GM03348 (cell line): Measurements from ENCODE around the gene IQSEC3.
"Not testable (repeated sequence)": the region's sequence is repeated elsewhere in the genome, so short reads cannot be mapped to it uniquely, and the experiment has no call there.

Source experiments
- DNase-seq: peaks from one replicate; pipeline ENCODE4 v3.0.0; 2012; ENCODE audit warnings: low spot score

The IQSEC3 gene

DNA sequence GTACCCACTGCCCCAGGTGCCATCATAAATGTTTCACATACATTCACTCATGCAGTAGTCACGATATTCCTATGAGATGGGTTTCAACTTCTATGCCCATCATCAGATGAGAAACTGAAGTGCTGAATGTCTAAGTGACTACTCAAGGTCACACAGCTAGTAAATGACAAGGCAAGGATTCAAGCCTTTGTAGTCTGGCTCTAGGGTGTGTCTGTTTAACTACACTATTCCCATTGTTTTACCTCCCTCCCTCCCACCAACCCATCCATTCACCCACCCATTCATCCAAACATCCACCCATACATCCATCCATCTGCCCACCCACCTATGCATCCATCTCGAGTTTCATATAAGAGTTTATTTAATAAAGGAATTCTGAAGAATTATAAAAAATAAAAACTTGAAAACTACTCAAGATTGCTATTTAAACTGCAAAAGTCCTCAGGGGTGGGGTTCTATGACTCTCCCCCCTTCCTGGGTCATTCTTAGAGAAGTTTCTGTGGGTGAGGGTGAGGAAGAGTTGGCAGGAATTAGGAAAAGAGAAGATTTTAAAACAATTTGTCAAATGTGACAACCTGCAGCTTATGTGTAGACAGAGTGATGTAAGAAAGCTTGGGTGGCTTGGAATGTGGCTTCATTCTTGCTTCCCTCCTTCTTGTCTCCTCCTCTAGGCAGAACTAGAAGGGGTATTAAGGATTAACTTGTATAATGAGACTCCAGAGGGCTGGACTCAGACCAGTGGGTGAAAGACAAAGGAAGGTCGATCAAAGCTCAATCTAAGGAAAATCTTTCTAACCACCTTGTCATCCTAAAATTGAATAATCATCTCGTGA is 13.4 kb upstream of the IQSEC3 start:
- not testable (repeated sequence) for DNase-seq

DNA sequence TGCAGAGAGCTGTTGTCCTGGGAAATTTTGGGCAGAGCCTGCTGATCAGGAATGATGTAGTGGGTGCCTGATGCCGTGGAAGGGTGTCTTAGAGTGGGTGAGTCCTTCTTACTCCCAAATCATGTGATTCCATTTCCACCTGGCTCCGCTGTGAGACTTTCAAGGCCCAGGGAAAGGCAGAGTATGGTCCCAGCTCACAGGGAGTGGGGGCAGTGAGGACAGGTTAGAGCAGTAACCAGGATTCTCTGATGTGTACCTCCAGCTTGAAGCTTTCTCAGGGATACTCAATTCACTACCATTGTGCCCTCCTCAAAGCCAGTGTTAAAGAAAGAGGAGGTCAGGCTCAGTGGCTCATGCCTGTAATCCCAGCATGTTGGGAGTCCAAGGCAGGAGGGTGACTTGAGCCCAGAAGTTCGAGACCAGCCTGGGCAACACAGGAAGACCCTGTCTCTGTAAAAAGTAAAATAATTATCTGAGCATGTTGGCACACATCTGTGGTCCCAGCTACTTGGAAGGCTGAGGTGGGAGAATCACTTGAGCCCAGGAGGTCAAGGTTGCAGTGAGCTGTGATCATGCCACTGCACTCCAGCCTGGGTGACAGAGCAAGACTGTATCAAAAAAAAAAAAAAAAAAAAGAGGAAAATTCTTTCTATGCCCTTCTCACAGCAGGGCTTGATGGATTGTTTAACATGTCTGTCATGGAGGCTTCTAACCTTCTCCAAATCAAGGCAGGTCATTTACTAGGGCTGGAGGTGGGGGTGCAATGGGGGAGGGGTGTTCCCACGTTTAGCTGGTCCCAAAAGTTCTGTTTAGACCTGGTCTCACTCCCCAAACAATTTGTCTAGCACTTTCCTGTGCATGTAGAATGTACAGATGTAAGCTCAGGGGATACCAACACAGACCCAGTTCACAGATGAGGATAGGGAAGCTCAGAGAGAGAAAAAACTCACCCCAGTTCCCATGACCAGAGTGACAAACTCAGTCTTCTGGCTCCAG is 12.5 kb upstream of the IQSEC3 start:
- DNase-seq = no peak

DNA sequence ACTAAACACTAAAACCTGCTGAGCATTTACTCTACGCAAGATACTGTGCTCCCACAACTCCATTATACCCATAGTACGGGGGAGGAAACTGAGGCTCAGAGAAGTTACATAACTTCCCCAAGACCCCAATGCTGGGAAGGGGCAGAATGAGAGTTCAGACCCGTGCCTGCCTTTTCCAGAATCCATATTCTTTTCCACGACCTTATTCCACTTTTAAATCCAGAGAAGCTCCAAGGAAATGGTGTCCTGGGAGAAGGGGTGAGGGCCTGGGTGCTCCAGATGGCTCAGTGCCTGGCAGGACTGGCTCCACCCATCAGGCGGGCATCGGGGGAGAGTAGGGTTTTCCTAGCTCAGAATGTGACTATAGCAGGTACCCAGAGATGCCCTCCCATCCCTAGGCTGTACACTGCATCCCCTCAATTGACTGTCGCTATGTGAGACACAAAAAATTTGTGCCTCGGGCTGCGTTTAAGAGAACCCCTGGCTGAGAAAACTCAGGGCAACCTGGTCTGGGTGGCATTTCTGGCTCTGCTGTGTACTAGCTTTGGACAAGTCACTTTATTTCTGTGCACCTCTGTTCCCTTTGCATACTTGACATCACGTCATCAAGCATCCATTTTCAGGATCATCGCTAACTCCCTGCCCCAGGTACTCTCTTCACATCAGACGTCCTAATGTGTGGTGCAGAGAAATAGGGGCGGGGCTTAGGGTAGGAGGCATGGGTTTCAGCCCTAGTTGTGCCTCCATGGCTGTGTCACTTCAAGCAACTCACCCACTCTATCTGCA is 11.6 kb upstream of the IQSEC3 start:
- DNase-seq = peak; percentile 1

DNA sequence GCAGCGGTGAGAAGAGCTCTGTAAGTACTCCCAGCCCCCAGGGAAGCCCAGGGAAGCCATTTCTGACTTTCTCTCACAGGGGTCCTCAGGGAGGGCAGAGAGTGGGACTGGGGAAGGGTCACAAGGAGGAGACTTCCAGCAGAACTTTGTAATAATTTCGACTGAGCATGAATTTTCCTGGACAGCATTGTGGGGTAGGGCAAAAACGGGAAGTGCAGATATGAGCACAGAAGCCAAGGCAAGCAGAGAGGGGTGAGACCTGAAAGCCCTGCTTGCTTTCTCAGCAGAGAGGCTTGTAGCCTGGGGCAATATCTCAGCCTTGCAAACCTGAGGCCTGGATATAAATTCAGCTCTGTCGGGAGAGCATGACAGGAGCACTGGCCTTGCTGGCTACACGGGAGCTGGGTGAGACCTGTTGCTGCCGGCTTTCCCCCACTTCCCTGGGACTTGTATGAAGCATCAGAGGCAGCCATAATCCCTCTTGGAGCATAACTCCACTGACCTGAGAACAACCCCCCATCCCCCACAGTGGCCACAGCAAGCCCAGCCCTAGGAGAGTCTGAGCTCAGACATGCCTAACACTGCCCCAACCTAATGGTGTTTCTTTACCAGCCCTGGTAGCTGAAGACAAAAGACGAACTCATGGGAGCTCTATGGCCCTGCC is 9.8 kb upstream of the IQSEC3 start:
- DNase-seq = peak; percentile 1

DNA sequence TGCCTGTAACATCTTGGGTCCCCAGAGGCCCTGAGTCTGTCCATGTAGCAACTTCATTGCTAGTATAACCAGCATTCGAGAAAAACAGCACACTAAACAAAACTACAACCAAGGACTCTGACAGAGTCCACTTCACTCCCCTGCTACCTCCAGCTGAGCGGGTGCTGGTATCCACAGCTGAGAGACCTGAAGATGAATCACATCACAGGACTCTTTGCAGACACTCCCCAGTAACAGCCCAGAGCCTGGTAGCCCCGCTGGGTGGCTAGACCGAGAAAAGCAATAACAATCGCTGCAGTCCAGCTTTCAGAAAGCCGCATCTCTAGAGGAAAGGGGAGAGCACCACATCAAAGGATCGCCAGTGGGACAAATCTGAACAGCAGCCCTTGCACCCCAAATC is 9.0 kb upstream of the IQSEC3 start:
- DNase-seq = peak; percentile 1

DNA sequence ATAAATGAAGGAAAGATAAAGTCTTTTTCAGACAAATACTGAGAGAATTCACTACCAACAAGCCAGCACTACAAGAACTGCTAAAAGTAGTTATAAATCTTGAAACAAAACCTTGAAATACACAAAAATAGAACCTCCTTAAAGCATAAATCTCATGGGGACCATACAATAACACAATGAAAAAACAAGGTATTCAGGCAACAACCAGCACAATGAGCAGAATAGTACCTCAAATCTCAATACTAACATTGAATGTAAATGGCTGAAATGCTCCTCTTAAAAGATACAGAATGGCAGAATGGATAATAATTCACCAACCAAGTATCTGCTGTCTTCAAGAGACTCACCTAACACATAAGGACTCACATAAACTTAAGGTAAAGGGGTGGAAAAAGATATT is 7.7 kb upstream of the IQSEC3 start:
- DNase-seq = no peak

DNA sequence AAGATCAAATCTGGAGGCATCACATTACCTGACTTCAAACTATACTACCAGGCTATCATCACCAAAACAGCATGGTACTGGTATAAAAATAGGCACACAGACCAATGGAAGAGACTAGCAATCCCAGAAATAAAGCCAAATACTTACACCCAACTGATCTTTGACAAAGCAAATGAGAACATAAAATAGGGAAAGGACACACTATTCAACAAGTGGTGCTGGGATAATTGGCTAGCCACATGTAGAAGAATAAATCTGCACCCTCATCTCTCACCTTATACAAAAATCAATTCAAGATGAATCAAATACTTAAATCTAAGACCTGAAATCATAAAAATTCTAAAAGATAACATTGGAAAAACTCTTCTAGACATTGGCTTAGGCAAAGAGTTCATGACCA is 4.7 kb upstream of the IQSEC3 start:
- DNase-seq = not testable (repeated sequence)

DNA sequence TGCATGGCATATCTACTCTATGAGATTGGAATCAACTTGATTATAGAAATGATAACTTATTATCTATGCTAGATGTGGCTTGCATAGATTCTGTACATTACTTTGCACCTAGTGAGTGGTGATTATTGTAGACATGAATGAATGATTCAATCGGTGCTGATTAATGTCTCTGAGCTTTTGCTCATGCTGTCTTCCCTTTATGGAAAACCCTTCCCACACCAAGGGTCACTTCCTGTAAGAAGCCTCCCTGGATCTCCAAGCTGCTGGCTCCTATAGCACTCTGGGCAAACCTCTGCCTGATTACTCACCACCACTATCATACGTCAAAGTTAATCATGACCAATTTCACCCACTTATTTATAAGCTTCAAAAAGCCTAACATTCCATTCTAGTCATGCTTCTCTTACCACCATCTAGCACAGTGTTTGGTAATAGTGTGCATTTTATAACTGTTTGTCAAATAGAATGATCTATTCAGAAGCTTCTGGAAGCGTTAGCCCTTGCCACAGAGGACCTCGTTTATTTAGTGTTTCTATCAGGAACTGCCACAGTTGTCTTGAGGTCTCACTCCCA is 990 bp upstream of the IQSEC3 start:
- not testable (repeated sequence) for DNase-seq

DNA sequence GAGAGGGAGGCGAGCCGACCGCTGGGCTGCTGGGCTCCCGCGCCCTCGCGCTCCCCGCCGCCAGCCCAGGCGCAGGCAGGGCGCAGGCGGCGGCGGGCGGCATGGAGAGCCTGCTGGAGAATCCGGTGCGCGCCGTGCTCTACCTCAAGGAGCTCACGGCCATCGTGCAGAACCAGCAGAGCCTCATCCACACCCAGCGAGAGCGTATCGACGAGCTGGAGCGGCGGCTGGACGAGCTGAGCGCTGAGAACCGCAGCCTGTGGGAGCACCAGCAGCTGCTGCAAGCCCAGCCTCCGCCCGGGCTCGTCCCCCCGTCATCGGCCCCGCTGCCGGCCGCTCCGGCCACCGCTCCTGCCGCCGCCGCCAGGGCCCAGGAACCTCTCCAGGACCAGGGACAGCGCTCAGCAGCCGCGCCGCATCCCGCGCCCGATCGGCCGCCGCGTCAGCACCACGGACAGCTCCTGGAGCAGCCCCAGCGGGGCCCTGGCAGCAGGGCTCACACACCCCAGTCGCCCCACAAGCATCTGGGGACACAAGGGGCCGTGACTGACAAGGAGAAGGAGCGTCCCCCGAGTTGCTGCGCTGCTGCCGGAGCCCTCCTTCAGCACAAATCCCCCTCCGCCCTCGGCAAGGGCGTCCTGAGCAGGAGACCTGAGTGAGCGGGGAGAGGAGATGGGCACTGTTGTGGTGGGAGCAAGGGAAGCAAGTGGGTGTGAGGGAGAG is 376 bp downstream of the IQSEC3 start:
- DNase-seq = not testable (repeated sequence)

DNA sequence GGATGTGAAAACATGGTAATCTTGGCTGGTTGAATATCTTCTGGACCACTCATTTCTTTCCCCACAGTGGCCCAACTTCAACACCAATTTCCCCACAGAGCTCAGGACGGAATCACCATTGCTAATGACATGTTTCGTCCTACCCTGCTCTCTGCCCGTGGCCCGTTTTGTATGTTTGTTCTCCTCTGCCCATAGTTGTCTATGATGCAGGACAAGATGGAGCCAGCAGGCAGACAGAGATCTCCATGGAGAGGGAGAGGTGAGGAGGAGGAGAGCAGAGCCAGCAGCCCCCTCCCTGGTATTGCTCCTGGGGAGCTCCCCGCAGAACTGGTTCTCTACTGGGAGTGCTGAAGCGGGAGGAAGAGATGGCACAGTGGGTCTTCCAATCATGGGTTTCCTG is 3.1 kb downstream of the IQSEC3 start:
- DNase-seq = not testable (repeated sequence)

DNA sequence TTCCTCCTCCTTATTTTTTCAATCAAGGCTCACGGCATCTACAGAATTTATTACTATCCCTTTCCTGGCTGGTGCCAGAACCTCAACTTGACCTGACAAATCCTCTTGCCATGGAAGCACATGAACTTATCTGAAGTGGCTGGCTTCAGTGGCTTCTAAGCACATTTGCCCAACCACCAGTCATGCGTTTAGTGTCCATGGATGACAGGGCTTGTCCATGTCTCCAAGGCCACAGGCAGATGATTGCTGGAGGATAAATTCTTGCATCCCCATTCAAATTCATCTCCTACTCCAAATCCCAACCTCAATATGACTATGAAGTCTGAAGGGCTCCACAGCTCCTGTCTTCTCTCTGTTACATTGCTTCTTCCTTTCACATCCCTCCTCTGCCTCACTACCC is 4.0 kb downstream of the IQSEC3 start:
- not testable (repeated sequence) for DNase-seq

DNA sequence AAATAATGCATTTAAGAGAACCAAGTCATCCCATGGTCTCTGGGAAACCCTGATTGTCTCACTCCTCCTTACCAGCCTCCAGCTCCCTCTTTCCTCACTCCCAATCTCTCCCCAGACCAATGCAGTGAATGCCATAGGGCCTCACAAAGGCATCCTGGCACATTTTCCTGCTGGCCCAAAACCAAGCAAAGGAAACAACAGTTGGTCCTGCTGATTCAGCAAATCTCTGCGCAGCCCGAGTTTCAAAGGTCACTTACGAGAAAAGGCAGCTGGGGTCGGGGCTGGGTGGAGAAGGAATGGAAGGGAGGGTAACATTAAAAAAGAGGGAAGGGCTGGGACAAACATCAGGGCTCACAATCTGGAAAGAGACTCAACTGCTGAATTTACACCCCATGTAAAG is 5.5 kb downstream of the IQSEC3 start:
- DNase-seq = not testable (repeated sequence)

DNA sequence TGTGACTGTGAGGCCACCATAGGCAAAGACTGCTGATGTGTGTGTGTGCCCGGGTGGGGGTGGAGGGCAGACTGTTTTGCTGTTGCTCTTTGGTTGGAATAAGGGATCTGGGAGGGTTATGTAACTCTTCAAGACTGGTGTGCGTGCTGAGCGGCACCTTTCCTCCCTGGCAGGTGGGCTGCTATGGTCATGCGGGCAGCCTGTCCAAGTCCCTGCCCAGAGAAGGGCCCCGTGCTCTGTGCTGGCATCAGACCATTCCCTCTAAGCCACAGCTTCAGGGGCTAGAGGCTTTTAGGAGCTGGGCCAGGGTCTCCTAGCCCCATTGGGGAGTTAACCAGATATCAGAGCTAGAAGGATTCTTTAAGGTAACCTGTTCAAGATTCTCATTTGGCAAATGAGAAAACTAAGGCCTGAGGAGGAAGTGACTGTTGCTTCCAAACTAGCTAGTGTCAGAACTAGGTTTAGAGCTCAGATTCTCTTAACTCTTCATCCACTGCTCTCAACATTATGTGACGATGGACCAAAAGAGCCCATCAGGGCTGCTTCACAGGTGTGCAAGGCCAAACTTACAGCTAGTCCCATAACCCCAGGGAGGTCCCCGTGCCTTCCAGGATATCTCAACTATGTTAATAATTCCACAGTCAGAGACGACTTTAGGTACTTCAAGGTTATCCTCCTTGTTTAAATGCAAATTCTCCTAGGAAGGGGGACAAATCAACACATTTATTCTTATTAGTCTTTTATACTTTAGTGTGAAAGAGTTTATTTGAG is 8.0 kb downstream of the IQSEC3 start:
- DNase-seq = not testable (repeated sequence)

DNA sequence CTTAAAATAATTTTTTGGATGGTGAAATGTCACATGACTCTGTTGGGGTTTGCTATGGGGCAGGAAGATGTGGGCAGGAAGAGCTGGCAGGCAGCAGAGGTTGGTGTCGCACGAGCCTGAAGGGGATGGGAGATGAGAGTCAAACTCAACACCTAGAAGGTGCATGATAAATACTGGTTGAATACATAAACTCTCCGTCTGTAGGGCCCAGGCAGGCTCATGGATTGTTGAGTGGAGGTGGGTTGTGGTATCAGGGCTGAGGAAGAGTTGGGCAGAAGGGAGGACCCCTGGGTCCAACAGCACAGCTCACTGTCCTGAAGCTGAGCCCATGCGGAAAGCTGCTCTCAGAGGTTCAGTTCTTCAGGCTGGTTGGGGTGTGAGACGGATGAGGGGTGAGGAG is 9.0 kb downstream of the IQSEC3 start:
- not testable (repeated sequence) for DNase-seq

DNA sequence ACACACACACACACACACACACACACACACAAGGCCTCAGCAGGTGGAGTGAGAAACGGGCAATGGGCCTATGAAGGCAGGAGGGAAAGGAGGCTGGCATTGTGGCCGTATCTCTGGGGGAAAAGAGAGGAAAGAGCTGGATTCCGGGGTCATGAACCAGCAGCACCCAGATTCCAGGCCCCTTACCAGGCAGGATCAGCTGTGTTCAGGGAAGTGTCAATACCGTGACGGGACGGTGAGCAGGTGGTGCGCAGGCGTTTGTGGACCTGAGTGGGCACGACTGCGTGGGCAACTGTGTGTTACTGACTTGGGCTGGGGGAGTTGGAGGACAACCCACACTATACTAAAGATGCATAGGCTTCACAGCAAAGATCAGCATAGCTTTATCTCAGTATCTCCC is 9.5 kb downstream of the IQSEC3 start:
- DNase-seq = not testable (repeated sequence)

DNA sequence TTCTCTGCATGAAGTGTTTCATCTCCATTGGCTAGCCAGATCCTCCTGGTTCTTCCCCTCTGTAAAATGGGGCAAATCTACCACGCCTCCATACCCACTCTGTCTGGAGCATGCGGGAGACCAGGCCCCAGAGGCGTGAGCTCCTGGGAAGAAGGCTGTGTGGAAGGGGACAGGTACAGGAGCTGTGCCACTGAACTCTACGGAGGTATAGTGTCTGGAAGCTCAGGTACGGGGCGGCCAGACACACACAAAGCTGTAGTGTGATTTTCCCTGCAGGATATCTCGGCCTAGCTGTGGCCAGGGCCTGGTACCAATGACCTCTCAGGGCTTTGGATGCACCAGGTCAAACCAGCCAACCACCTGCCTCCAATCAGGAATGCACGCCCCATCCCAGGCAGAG is 10.0 kb downstream of the IQSEC3 start:
- DNase-seq = not testable (repeated sequence)

DNA sequence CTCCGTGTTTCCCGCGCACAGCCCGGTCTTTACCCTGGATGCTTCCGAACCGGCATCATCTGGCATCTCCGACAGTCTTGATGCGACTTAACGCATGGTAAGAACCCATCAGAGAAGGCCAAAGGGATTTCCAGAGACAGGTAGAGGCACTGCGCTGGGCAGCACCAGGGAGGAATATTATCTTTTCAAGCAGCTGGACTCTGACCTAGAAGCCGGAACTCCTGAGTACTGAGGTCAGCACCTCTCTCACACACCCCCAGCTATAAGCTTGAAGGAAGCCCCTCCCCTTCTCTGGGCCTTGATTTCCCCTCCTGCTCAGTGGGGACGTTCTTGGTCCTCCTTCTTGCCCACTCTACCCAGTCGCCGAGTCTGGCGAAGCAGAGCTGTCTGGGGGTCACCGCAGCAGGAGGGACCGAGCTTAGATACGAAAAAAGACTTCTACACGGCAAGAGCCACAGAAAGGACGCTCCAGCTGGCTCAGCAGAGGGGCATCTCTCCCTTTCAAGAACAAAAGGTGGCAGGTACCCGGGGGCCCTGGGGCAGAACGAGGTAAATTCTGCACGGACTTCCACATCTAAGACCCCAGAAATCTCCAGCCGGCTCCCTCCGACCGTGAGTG is 10.6 kb downstream of the IQSEC3 start:
- not testable (repeated sequence) for DNase-seq

DNA sequence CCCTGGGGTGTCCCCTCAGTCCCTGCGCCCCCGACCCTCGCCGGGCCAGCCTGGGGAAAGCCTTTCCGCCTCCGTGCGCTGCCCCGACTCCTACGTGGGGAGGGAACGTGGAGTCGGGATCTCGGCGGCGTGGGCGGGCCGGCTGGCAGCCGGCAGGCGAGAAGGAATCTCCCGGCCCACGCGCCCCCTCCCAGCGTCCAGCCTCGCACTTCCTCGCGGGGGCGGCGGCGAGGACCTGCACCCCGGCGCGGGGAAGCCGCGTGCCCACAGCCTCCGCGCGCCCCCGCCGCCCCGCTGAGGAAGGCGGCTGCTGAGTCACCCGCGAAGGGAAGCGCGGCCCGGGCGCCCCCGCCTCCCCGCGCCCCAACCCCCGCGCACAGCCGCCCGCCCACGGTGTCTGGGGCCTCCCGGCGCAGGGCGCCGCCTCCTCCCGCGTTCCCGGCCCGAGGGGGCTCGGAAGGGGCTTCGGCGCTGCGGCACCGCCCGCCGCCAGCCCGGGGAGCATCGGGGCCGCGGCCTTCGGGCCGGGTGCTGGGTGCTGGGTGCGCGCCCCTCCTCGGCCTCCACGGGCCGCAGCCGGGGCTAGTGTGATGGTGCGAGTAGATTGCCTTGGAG is 11.3 kb downstream of the IQSEC3 start:
- DNase-seq = not testable (repeated sequence)

DNA sequence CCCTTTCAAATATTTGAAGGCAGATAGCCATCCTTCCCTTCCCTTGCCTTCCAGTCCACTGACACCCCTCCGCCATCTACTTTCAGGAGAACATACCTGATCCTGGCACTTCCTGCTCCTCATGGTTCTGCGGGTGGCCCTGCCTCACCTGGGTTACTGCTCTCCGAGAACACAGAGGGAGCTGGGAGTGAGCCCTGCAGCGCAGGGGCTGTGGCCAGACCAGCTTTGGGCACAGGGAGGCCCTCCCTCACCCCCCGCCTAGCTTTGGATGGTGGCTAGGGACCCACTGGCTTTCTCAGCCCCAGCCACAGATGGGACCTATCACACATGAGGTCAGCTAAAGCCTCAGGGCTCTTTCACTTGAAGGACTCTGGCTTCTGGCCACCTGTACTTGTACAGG is 12.4 kb downstream of the IQSEC3 start:
- DNase-seq = no peak
